Keratinocyte (primary cell): ENCODE data around the gene AKT1.

Source experiments
- CTCF ChIP-seq, 3 experiments: IDR thresholded peaks in 1 of 3; conservative IDR thresholded peaks in 1 of 3; optimal IDR thresholded peaks in 1 of 3; 2 replicates in 2 of 3; 3 replicates in 1 of 3; pipeline versions ENCODE3 to v1.5.1; 2011; ENCODE audit warnings: low read length in 3 of 3, mild to moderate bottlenecking in 3 of 3, moderate library complexity in 2 of 3, control low read depth in 1 of 3, inconsistent platforms in 1 of 3; ENCODE audit not compliant: insufficient read depth in 2 of 3; ENCODE audit errors: extremely low read depth in 1 of 3
- EZH2 ChIP-seq: IDR thresholded peaks from one replicate; pipeline ENCODE4 v1.6.1; 2012; ENCODE audit warnings: inconsistent platforms, mild to moderate bottlenecking, low read length, moderate library complexity

GRCh38 chr14:104843006-104843405, 47.5 kb upstream of the AKT1 start:
- no peak for TF ChIP-seq CTCF (optimal IDR thresholded peaks at IDR 0.05 in 1 of 3, IDR thresholded peaks at IDR 0.05 in 1 of 3, conservative IDR thresholded peaks at IDR 0.05 in 1 of 3; ENCODE audit: extremely low read depth in 1 of 3, insufficient read depth in 2 of 3, low read length in 3 of 3)
- no peak for TF ChIP-seq EZH2
